Natural killer cell treated with Interleukin-12 subunit alpha and Interleukin-12 subunit beta and Interleukin-15 and Interleukin-18, amount 100 ng/mL, for 72 hours (primary cell): Measurements from ENCODE around the gene FETUB. TPM values are rescaled to one million over a fixed set of nuclear protein-coding genes. Genes with fewer than 3 reads are reported as not detected.

ENCODE experiments used
- ATAC-seq, 2 donors: fragments of 150-1000 bp; cut with Tn5 transposase in 1 of 2; sonication (Bioruptor Pico), chemical (Tn5 transposase) in 1 of 2; 2 replicates each; pipeline ENCODE4 v1.10.0; 2021
- DNase-seq: peaks from one replicate; pipeline ENCODE4 v3.0.0; 2022; ENCODE audit warnings: low spot score
- H3K27ac Mint-ChIP-seq, 2 donors: 1 replicate in 1 of 2; 2 replicates in 1 of 2; pipeline ENCODE4 v1.8.0; 2022; ENCODE audit warnings: mixed read lengths in 2 of 2, mild to moderate bottlenecking in 1 of 2, moderate library complexity in 1 of 2
- H3K27me3 Mint-ChIP-seq, 2 donors: 1 replicate in 1 of 2; 2 replicates in 1 of 2; pipeline ENCODE4 v1.8.0; 2022; ENCODE audit warnings: mixed read lengths in 2 of 2
- H3K36me3 Mint-ChIP-seq: one replicate; pipeline ENCODE4 v1.8.0; 2022; ENCODE audit warnings: mixed read lengths
- H3K4me1 Mint-ChIP-seq, 2 donors: 1 replicate in 1 of 2; 2 replicates in 1 of 2; pipeline ENCODE4 v1.8.0; 2022; ENCODE audit warnings: low read depth in 2 of 2, mixed read lengths in 2 of 2, mild to moderate bottlenecking in 1 of 2
- H3K4me3 Mint-ChIP-seq: one replicate; pipeline ENCODE4 v1.8.0; 2022; ENCODE audit warnings: mixed read lengths
- H3K9me3 Mint-ChIP-seq: 2 replicates; pipeline ENCODE4 v1.8.0; 2022; ENCODE audit warnings: mixed read lengths
- total RNA-seq, 2 donors: library from RNA; stranded (reverse); gene quantifications; one replicate each; pipeline ENCODE4 v1.2.3, GENCODE V29; 2022

FETUB gene
- total RNA-seq: not detected

GRCh38 chr3:186639778-186640472, at the start of gene FETUB:
TSS of gene FETUB (plus strand) at chr3:186640399. CDS start at chr3:186640461, 62 bp downstream.
- DNase-seq (no peak), ATAC-seq (no peak)
- Mint-ChIP-seq H3K4me1 (peaks cover 9 to 14% of the 10 kb centered on the region in 2 donors), H3K9me3 (no peaks in the 10 kb centered on the region), H3K4me3 (no peak within 1 kb of the TSS), H3K27me3 (peaks cover 28 to 41% of the 10 kb centered on the region in 2 donors), H3K36me3 (no peaks in the 10 kb centered on the region), H3K27ac (no peak within 1 kb of the TSS)

GRCh38 chr3:186590580-186591295, 49.5 kb upstream of the FETUB start:
- no peaks in the 10 kb centered on the region for H3K36me3 Mint-ChIP-seq
- no peak for ATAC-seq
- no peak overlapping the region for H3K4me3 Mint-ChIP-seq
- no peak overlapping the region for H3K27ac Mint-ChIP-seq
- H3K4me1 Mint-ChIP-seq: peaks cover 0 to 3% of the 10 kb centered on the region in 2 donors
- peaks cover 0 to 2% of the 10 kb centered on the region in 2 donors for H3K27me3 Mint-ChIP-seq
- no peaks in the 10 kb centered on the region for H3K9me3 Mint-ChIP-seq
- DNase-seq: no peak

GRCh38 chr3:186592682-186593081, 47.5 kb upstream of the FETUB start:
- H3K9me3 Mint-ChIP-seq: no peaks in the 10 kb centered on the region
- H3K27me3 Mint-ChIP-seq: peaks cover 0 to 6% of the 10 kb centered on the region in 2 donors
- no peak overlapping the region for H3K27ac Mint-ChIP-seq
- DNase-seq (no peak), ATAC-seq (no peak)
- H3K36me3 Mint-ChIP-seq: no peaks in the 10 kb centered on the region
- no peak overlapping the region for H3K4me3 Mint-ChIP-seq
- H3K4me1 Mint-ChIP-seq: peaks cover 0 to 3% of the 10 kb centered on the region in 2 donors

- DNase-seq: no peak
- Mint-ChIP-seq H3K9me3 (no peaks in the 10 kb centered on the region), H3K36me3 (no peaks in the 10 kb centered on the region), H3K27ac (no peak overlapping the region), H3K27me3 (peaks cover 0 to 6% of the 10 kb centered on the region in 2 donors), H3K4me1 (peaks cover 0 to 3% of the 10 kb centered on the region in 2 donors), H3K4me3 (no peak overlapping the region)
- ATAC-seq: no peak
These were observed 46.3 kb upstream of the FETUB start for GRCh38 chr3:186593862-186594261.

- H3K36me3 Mint-ChIP-seq: no peaks in the 10 kb centered on the region
- no peaks in the 10 kb centered on the region for H3K9me3 Mint-ChIP-seq
- peaks cover 0 to 6% of the 10 kb centered on the region in 2 donors for H3K27me3 Mint-ChIP-seq
- peaks cover 0 to 3% of the 10 kb centered on the region in 2 donors for H3K4me1 Mint-ChIP-seq
- no peak overlapping the region for H3K4me3 Mint-ChIP-seq
- no peak overlapping the region for H3K27ac Mint-ChIP-seq
- DNase-seq (no peak), ATAC-seq (peak in 1 of 2 donors; percentile 37)
These were observed 45.5 kb upstream of the FETUB start for GRCh38 chr3:186594591-186595113.

- peaks cover 3 to 5% of the 10 kb centered on the region in 2 donors for H3K27me3 Mint-ChIP-seq
- no peak overlapping the region for H3K4me3 Mint-ChIP-seq
- H3K9me3 Mint-ChIP-seq: no peaks in the 10 kb centered on the region
- ATAC-seq: no peak
- H3K36me3 Mint-ChIP-seq: no peaks in the 10 kb centered on the region
- no peak for DNase-seq
- H3K27ac Mint-ChIP-seq: no peak overlapping the region
- H3K4me1 Mint-ChIP-seq: no peaks in the 10 kb centered on the region
These were observed 43.5 kb upstream of the FETUB start for GRCh38 chr3:186596568-186597287.

- Mint-ChIP-seq H3K27me3 (peaks cover 3 to 5% of the 10 kb centered on the region in 2 donors), H3K27ac (no peak overlapping the region), H3K36me3 (no peaks in the 10 kb centered on the region), H3K4me1 (no peaks in the 10 kb centered on the region), H3K4me3 (no peak overlapping the region), H3K9me3 (no peaks in the 10 kb centered on the region)
- ATAC-seq (no peak), DNase-seq (no peak)
These were observed 42.0 kb upstream of the FETUB start for GRCh38 chr3:186598108-186598784.

- no peak overlapping the region for H3K4me3 Mint-ChIP-seq
- H3K9me3 Mint-ChIP-seq: no peaks in the 10 kb centered on the region
- no peak for DNase-seq
- H3K27me3 Mint-ChIP-seq: peaks cover 3 to 5% of the 10 kb centered on the region in 2 donors
- H3K27ac Mint-ChIP-seq: no peak overlapping the region
- H3K36me3 Mint-ChIP-seq: no peaks in the 10 kb centered on the region
- no peaks in the 10 kb centered on the region for H3K4me1 Mint-ChIP-seq
- ATAC-seq: no peak
These were observed 41.4 kb upstream of the FETUB start for GRCh38 chr3:186598794-186599141.

- H3K36me3 Mint-ChIP-seq: no peaks in the 10 kb centered on the region
- ATAC-seq: no peak
- H3K9me3 Mint-ChIP-seq: no peaks in the 10 kb centered on the region
- no peak for DNase-seq
- no peak overlapping the region for H3K27ac Mint-ChIP-seq
- peaks cover 5 to 7% of the 10 kb centered on the region in 2 donors for H3K27me3 Mint-ChIP-seq
- H3K4me3 Mint-ChIP-seq: no peak overlapping the region
- H3K4me1 Mint-ChIP-seq: no peaks in the 10 kb centered on the region
These were observed 40.9 kb upstream of the FETUB start for GRCh38 chr3:186599142-186599784.

- no peak for DNase-seq
- H3K4me1 Mint-ChIP-seq: no peaks in the 10 kb centered on the region
- H3K9me3 Mint-ChIP-seq: no peaks in the 10 kb centered on the region
- no peaks in the 10 kb centered on the region for H3K36me3 Mint-ChIP-seq
- H3K4me3 Mint-ChIP-seq: no peak overlapping the region
- no peak overlapping the region for H3K27ac Mint-ChIP-seq
- ATAC-seq: no peak
- H3K27me3 Mint-ChIP-seq: peaks cover 9% of the 10 kb centered on the region in 2 donors
These were observed 40.4 kb upstream of the FETUB start for GRCh38 chr3:186599785-186600166.

GRCh38 chr3:186600896-186601295, 39.3 kb upstream of the FETUB start:
- DNase-seq: no peak
- H3K36me3 Mint-ChIP-seq: no peaks in the 10 kb centered on the region
- no peak overlapping the region for H3K27ac Mint-ChIP-seq
- H3K27me3 Mint-ChIP-seq: peaks cover 9 to 12% of the 10 kb centered on the region in 2 donors
- H3K4me3 Mint-ChIP-seq: no peak overlapping the region
- ATAC-seq: no peak
- no peaks in the 10 kb centered on the region for H3K9me3 Mint-ChIP-seq
- H3K4me1 Mint-ChIP-seq: no peaks in the 10 kb centered on the region

GRCh38 chr3:186603159-186603558, 37.0 kb upstream of the FETUB start:
- Mint-ChIP-seq H3K27ac (no peak overlapping the region), H3K4me1 (no peaks in the 10 kb centered on the region), H3K27me3 (peaks cover 6 to 12% of the 10 kb centered on the region in 2 donors), H3K4me3 (no peak overlapping the region), H3K9me3 (no peaks in the 10 kb centered on the region), H3K36me3 (no peaks in the 10 kb centered on the region)
- DNase-seq (no peak), ATAC-seq (no peak)

GRCh38 chr3:186605078-186605477, 35.1 kb upstream of the FETUB start:
- no peaks in the 10 kb centered on the region for H3K4me1 Mint-ChIP-seq
- no peaks in the 10 kb centered on the region for H3K36me3 Mint-ChIP-seq
- H3K4me3 Mint-ChIP-seq: no peak overlapping the region
- H3K27me3 Mint-ChIP-seq: peaks cover 6 to 12% of the 10 kb centered on the region in 2 donors
- no peak for DNase-seq
- H3K27ac Mint-ChIP-seq: no peak overlapping the region
- H3K9me3 Mint-ChIP-seq: no peaks in the 10 kb centered on the region
- no peak for ATAC-seq
